GM12878 (cell line): Measurements from ENCODE around the gene ISG20.

ENCODE experiments used
- CTCF ChIP-seq, 3 experiments: IDR thresholded peaks in 2 of 3; conservative IDR thresholded peaks in 1 of 3; 2 replicates each; pipeline ENCODE4 v1.5.1; 2011; ENCODE audit warnings: low read depth in 3 of 3, low read length in 3 of 3, mild to moderate bottlenecking in 3 of 3, control low read depth in 2 of 3, moderate library complexity in 2 of 3, inconsistent platforms in 1 of 3, mixed read lengths in 1 of 3; ENCODE audit not compliant: control insufficient read depth in 2 of 3, insufficient read depth in 1 of 3; ENCODE audit errors: extremely low read depth in 1 of 3
- POLR2A ChIP-seq: IDR thresholded peaks from 2 replicates; pipeline ENCODE4 v1.6.1; 2011; ENCODE audit warnings: low read depth, mild to moderate bottlenecking, low read length
- RAD21 ChIP-seq: IDR thresholded peaks from 2 replicates; pipeline ENCODE4 v1.6.1; 2011; ENCODE audit warnings: mild to moderate bottlenecking, low read depth, low read length, moderate library complexity; ENCODE audit not compliant: insufficient read depth
- SIN3A ChIP-seq: IDR thresholded peaks from 2 replicates; pipeline ENCODE4 v1.6.1; 2012; ENCODE audit warnings: low read depth, low read length, improper control_type of control experiment
- TAF1 ChIP-seq: IDR thresholded peaks from 2 replicates; pipeline ENCODE4 v1.6.1; 2011; ENCODE audit warnings: mild to moderate bottlenecking, low read depth, low read length, borderline replicate concordance

GRCh38 chr15:88693191-88693590 is 54.4 kb downstream of the ISG20 start:
- TF ChIP-seq CTCF (IDR thresholded peaks at IDR 0.05 in 2 of 3, conservative IDR thresholded peaks at IDR 0.05 in 1 of 3; ENCODE audit: control insufficient read depth in 2 of 3, extremely low read depth in 1 of 3, insufficient read depth in 1 of 3, low read depth in 3 of 3, low read length in 3 of 3), result no peak
- TF ChIP-seq TAF1, result no peak
- TF ChIP-seq RAD21, result no peak
- TF ChIP-seq SIN3A, result no peak
- TF ChIP-seq POLR2A, result no peak
